SK-N-SH (cell line): ENCODE measurements around the gene PLK2. TPM values are rescaled to one million over a fixed set of nuclear protein-coding genes. Genes with fewer than 3 reads are reported as not detected.

Experiments
- CTCF ChIA-PET: fragments of 300-600, 350-600 bp; formaldehyde crosslinking; extraction: SDS; loops from one replicate; lab custom pipeline; 2021; lab: Yijun Ruan, JAX
- POLR2A ChIA-PET: fragments of 350-600 bp; sonication (Branson Sonifier 250); formaldehyde crosslinking; extraction: SDS; loops from one replicate; lab custom pipeline; 2020; ENCODE audit warnings: antibody characterized with exemption, inconsistent platforms; lab: Yijun Ruan, JAX
- DNase-seq: peaks from one replicate; pipeline ENCODE4 v3.0.0; 2012
- H2AFZ ChIP-seq: fragments of 200-600 bp; sonication (generic); 2 replicates; pipeline ENCODE4 v1.8.1; 2016; ENCODE audit warnings: antibody characterized with exemption, mild to moderate bottlenecking, low read depth
- H3F3A ChIP-seq: fragments of 200-600 bp; sonication (generic); replicated peaks from 2 replicates; pipeline ENCODE3; 2016; ENCODE audit warnings: antibody characterized with exemption, mild to moderate bottlenecking; ENCODE audit not compliant: insufficient read depth
- H3K27ac ChIP-seq, 2 experiments: fragments of 200-500 bp in 1 of 2; fragments of 200-600 bp in 1 of 2; sonication (Bioruptor generic) in 1 of 2; sonication (generic), shearing (Covaris generic) in 1 of 2; 2 replicates each; pipeline versions ENCODE4 v1.5.1 to v1.6.1; 2014 to 2016; ENCODE audit warnings: low read depth in 2 of 2, inconsistent platforms in 1 of 2, low read length in 1 of 2, mild to moderate bottlenecking in 1 of 2, mixed read lengths in 1 of 2
- H3K27me3 ChIP-seq: fragments of 200-600 bp; sonication (generic), shearing (Covaris generic); 2 replicates; pipeline ENCODE4 v1.6.1; 2016; ENCODE audit warnings: mixed run types; ENCODE audit not compliant: insufficient read depth
- H3K36me3 ChIP-seq, 2 experiments: fragments of 200-500 bp in 1 of 2; fragments of 200-600 bp in 1 of 2; sonication (Bioruptor generic) in 1 of 2; sonication (generic) in 1 of 2; replicated peaks in 1 of 2; 2 replicates each; pipeline versions ENCODE3 to v1.5.1; 2014 to 2016; ENCODE audit warnings: low read length in 1 of 2, mild to moderate bottlenecking in 1 of 2; ENCODE audit not compliant: insufficient read depth in 2 of 2, control insufficient read depth in 1 of 2
- H3K4me1 ChIP-seq, 2 experiments: fragments of 200-500 bp in 1 of 2; fragments of 200-600 bp in 1 of 2; sonication (Bioruptor generic) in 1 of 2; sonication (generic), shearing (Covaris generic) in 1 of 2; 2 replicates each; pipeline versions ENCODE4 v1.5.1 to v1.6.1; 2014 to 2016; ENCODE audit warnings: low read depth in 1 of 2, low read length in 1 of 2, mixed run types in 1 of 2; ENCODE audit not compliant: insufficient read depth in 2 of 2, control insufficient read depth in 1 of 2
- H3K4me2 ChIP-seq: fragments of 200-600 bp; sonication (generic), shearing (Covaris generic); 2 replicates; pipeline ENCODE4 v1.6.1; 2017; ENCODE audit warnings: mixed run types
- H3K4me3 ChIP-seq, 2 experiments: fragments of 200-500 bp in 1 of 2; fragments of 200-600 bp in 1 of 2; sonication (Bioruptor generic) in 1 of 2; sonication (generic), shearing (Covaris generic) in 1 of 2; 2 replicates each; pipeline versions ENCODE4 v1.5.1 to v1.8.1; 2014 to 2016; ENCODE audit warnings: low read depth in 2 of 2, inconsistent platforms in 1 of 2, low read length in 1 of 2, mild to moderate bottlenecking in 1 of 2, mixed read lengths in 1 of 2, moderate library complexity in 1 of 2
- H3K79me2 ChIP-seq: fragments of 200-600 bp; sonication (generic); 2 replicates; pipeline ENCODE4 v1.8.1; 2017; ENCODE audit warnings: mild to moderate bottlenecking; ENCODE audit not compliant: insufficient read depth
- H3K9ac ChIP-seq: fragments of 200-600 bp; sonication (generic); 2 replicates; pipeline ENCODE4 v1.6.1; 2017; ENCODE audit warnings: mixed run types
- H3K9me2 ChIP-seq: fragments of 200-600 bp; sonication (generic); 2 replicates; pipeline ENCODE4 v1.6.1; 2017; ENCODE audit warnings: mixed run types
- H3K9me3 ChIP-seq: fragments of 200-600 bp; sonication (generic); 2 replicates; pipeline ENCODE4 v1.6.1; 2017; ENCODE audit warnings: mixed run types, mild to moderate bottlenecking, moderate library complexity
- H4K20me1 ChIP-seq: fragments of 200-600 bp; sonication (generic); 2 replicates; pipeline ENCODE4 v1.6.1; 2017; ENCODE audit warnings: mild to moderate bottlenecking, mixed run types; ENCODE audit not compliant: insufficient read depth
- CTCF ChIP-seq: fragments of 200-600 bp; sonication (generic); IDR thresholded peaks from 2 replicates; pipeline ENCODE4 v1.6.1; 2017; ENCODE audit warnings: antibody characterized with exemption, mild to moderate bottlenecking, moderate library complexity
- FOSL2 ChIP-seq: IDR thresholded peaks from 2 replicates; pipeline ENCODE4 v1.4.0; 2012; ENCODE audit warnings: low read depth, mild to moderate bottlenecking, moderate library complexity, borderline replicate concordance
- FOXJ3 ChIP-seq: sonication (generic); formaldehyde crosslinking; IDR thresholded peaks from 2 replicates; pipeline ENCODE4 v1.5.1; 2020; ENCODE audit warnings: mild to moderate bottlenecking, missing genetic modification reagents
- GABPA ChIP-seq: IDR thresholded peaks from 2 replicates; pipeline ENCODE4 v1.4.0; 2012; ENCODE audit warnings: low read depth, mild to moderate bottlenecking
- GATA2 ChIP-seq: sonication (generic); formaldehyde crosslinking; IDR thresholded peaks from 2 replicates; pipeline ENCODE4 v1.5.0; 2020; ENCODE audit warnings: mild to moderate bottlenecking, missing genetic modification reagents
- IRF3 ChIP-seq: fragments of 150-350 bp; IDR thresholded peaks from 2 replicates; pipeline ENCODE4 v1.6.1; 2016; ENCODE audit warnings: mild to moderate bottlenecking, low read depth, low read length
- NFIC ChIP-seq: IDR thresholded peaks from 2 replicates; pipeline ENCODE4 v1.4.0; 2012; ENCODE audit warnings: borderline replicate concordance
- PBX3 ChIP-seq: IDR thresholded peaks from 2 replicates; pipeline ENCODE4; 2012
- POLR2AphosphoS5 ChIP-seq: IDR thresholded peaks from 2 replicates; pipeline ENCODE4 v1.6.1; 2012; ENCODE audit warnings: low read depth, low read length
- RAD21 ChIP-seq: IDR thresholded peaks from 2 replicates; pipeline ENCODE4 v1.6.1; 2012; ENCODE audit warnings: mild to moderate bottlenecking, low read length
- RCOR1 ChIP-seq: fragments of 150-350 bp; IDR thresholded peaks from 2 replicates; pipeline ENCODE4 v1.6.1; 2017; ENCODE audit warnings: antibody characterized with exemption, low read length
- SIN3A ChIP-seq: IDR thresholded peaks from 2 replicates; pipeline ENCODE4 v1.6.1; 2012; ENCODE audit warnings: low read depth, mild to moderate bottlenecking, low read length, moderate library complexity, borderline replicate concordance
- SMC3 ChIP-seq: IDR thresholded peaks from 2 replicates; pipeline ENCODE4 v1.6.1; 2012; ENCODE audit warnings: low read depth, low read length, improper control_type of control experiment
- TAF1 ChIP-seq: IDR thresholded peaks from 2 replicates; pipeline ENCODE4 v1.6.1; 2012; ENCODE audit warnings: low read depth, mild to moderate bottlenecking, low read length, moderate library complexity, borderline replicate concordance
- TCF12 ChIP-seq: IDR thresholded peaks from 2 replicates; pipeline ENCODE4 v1.4.0; 2012
- USF1 ChIP-seq: IDR thresholded peaks from 2 replicates; pipeline ENCODE4 v1.4.0; 2012; ENCODE audit warnings: low read depth, borderline replicate concordance
- WGBS: methylation state at CpG from one replicate; pipeline ENCODE4 v1.1.6; 2017; ENCODE audit warnings: low lambda C conversion rate; 5-methylcytosine and 5-hydroxymethylcytosine counted together
- polyA plus RNA-seq, 3 experiments: library from polyadenylated mRNA; depleted of rRNA; stranded (reverse); fragments of >200 nt; gene quantifications; 2 replicates each; pipeline ENCODE4 v1.2.3, GENCODE V29; 2012

Gene PLK2
- polyA plus RNA-seq, 1 of the 3 experiments (the other 2 are of a cell fraction), result 157 TPM

GRCh38 chr5:58505971-58506640 lies 46.2 kb upstream of the PLK2 start:
- no peak overlapping the region for H3K4me2 ChIP-seq
- 45% methylated on average over 2 of the region's 2 CpGs for WGBS

More at GRCh38 chr5:58505971-58506640, 46.2 kb upstream of the PLK2 start:
- H3K9me3 ChIP-seq, result no peaks in the 10 kb centered on the region
- H3K9me2 ChIP-seq, result no peaks in the 10 kb centered on the region
- H3K79me2 ChIP-seq, result no peaks in the 10 kb centered on the region
- no peak overlapping the region for H3K9ac ChIP-seq
- no peaks in the 10 kb centered on the region for H4K20me1 ChIP-seq
- no peaks in the 10 kb centered on the region; the same call in 1 of the 2 replicates for H3K27me3 ChIP-seq
- H3F3A ChIP-seq, result no peaks in the 10 kb centered on the region
- H3K36me3 ChIP-seq, result no peaks in the 10 kb centered on the region
- H2AFZ ChIP-seq, result no peak overlapping the region
- H3K4me1 ChIP-seq, result no peaks in the 10 kb centered on the region
- H3K27ac ChIP-seq, result no peak overlapping the region
- TF ChIP-seq PBX3, result no peak
- TF ChIP-seq RAD21, result no peak
- no peak for TF ChIP-seq USF1
- no peak for TF ChIP-seq GABPA
- no peak for TF ChIP-seq TAF1
- TF ChIP-seq RCOR1, result no peak
- no peak for TF ChIP-seq CTCF
- no peak for TF ChIP-seq POLR2AphosphoS5
- TF ChIP-seq TCF12, result no peak
- no peak for TF ChIP-seq IRF3
- no peak for TF ChIP-seq NFIC
- no peak for TF ChIP-seq GATA2
- TF ChIP-seq FOSL2, result no peak
- no peak for TF ChIP-seq FOXJ3 (CRISPR knock-in tag)
- no peak for TF ChIP-seq SMC3
- TF ChIP-seq SIN3A, result no peak
- ChIA-PET POLR2A (no interaction called here), CTCF (interaction anchor here (1.0 to 4.5 kb wide), 3 partner anchors 10 to 343 kb away, joined by 3 to 36 read pairs (median 3); no protein-coding TSS in a partner anchor)
- DNase-seq, result no peak
- no peak overlapping the region for H3K4me3 ChIP-seq
